ENCODE results near the gene OR5M3.

OR5M3 gene

GRCh38 chr11:56473252-56473651 lies at the start of gene OR5M3:
OR5M3 (minus strand) TSS chr11:56473352; CDS start chr11:56470497, 2,855 bp downstream.
- Mint-ChIP-seq H3K4me3 (no peak within 1 kb of the TSS), H3K27ac (no peak within 1 kb of the TSS), H3K4me1 (ENCODE audit: low read depth) (no peaks in the 10 kb centered on the region), H3K27me3 (no peaks in the 10 kb centered on the region), H3K36me3 (no peaks in the 10 kb centered on the region), H3K9me3 (ENCODE audit: low read depth) (peaks cover 3% of the 10 kb centered on the region)

GRCh38 chr11:56522008-56522407 lies 48.9 kb upstream of the OR5M3 start:
- Mint-ChIP-seq H3K9me3 (ENCODE audit: low read depth) (peaks cover 17% of the 10 kb centered on the region), H3K4me1 (ENCODE audit: low read depth) (no peaks in the 10 kb centered on the region), H3K36me3 (no peaks in the 10 kb centered on the region), H3K27ac (no peak overlapping the region), H3K27me3 (no peaks in the 10 kb centered on the region), H3K4me3 (no peak overlapping the region)

- H3K9me3 Mint-ChIP-seq (ENCODE audit: low read depth) = peaks cover 10% of the 10 kb centered on the region
- no peak overlapping the region for H3K27ac Mint-ChIP-seq
- H3K4me3 Mint-ChIP-seq = no peak overlapping the region
Measured at GRCh38 chr11:56513280-56513679, 40.1 kb upstream of the OR5M3 start.

GRCh38 chr11:56509439-56509838 lies 36.3 kb upstream of the OR5M3 start:
- no peaks in the 10 kb centered on the region for H3K9me3 Mint-ChIP-seq (ENCODE audit: low read depth)
- H3K36me3 Mint-ChIP-seq = no peaks in the 10 kb centered on the region
- H3K4me1 Mint-ChIP-seq (ENCODE audit: low read depth) = no peaks in the 10 kb centered on the region
- H3K4me3 Mint-ChIP-seq = no peak overlapping the region
- no peak overlapping the region for H3K27ac Mint-ChIP-seq
- H3K27me3 Mint-ChIP-seq = no peaks in the 10 kb centered on the region

More at GRCh38 chr11:56513280-56513679, 40.1 kb upstream of the OR5M3 start:
- Mint-ChIP-seq H3K36me3 (no peaks in the 10 kb centered on the region), H3K27me3 (no peaks in the 10 kb centered on the region), H3K4me1 (ENCODE audit: low read depth) (no peaks in the 10 kb centered on the region)

- no peaks in the 10 kb centered on the region for H3K27me3 Mint-ChIP-seq
- H3K36me3 Mint-ChIP-seq = no peaks in the 10 kb centered on the region
- H3K4me3 Mint-ChIP-seq = no peak overlapping the region
- H3K9me3 Mint-ChIP-seq (ENCODE audit: low read depth) = peaks cover 5% of the 10 kb centered on the region
- H3K27ac Mint-ChIP-seq = no peak overlapping the region
- H3K4me1 Mint-ChIP-seq (ENCODE audit: low read depth) = no peaks in the 10 kb centered on the region
Measured at GRCh38 chr11:56497010-56497409, 23.9 kb upstream of the OR5M3 start.

GRCh38 chr11:56495117-56495516 lies 22.0 kb upstream of the OR5M3 start:
- Mint-ChIP-seq H3K4me3 (no peak overlapping the region), H3K27ac (no peak overlapping the region), H3K27me3 (no peaks in the 10 kb centered on the region), H3K36me3 (no peaks in the 10 kb centered on the region), H3K9me3 (ENCODE audit: low read depth) (peaks cover 5% of the 10 kb centered on the region), H3K4me1 (ENCODE audit: low read depth) (no peaks in the 10 kb centered on the region)

GRCh38 chr11:56491270-56491669 lies 18.1 kb upstream of the OR5M3 start, which contains the start of gene OR5M8:
OR5M8 (minus strand) TSS chr11:56491370; CDS start chr11:56491370, 0 bp downstream.
- no peaks in the 10 kb centered on the region for H3K4me1 Mint-ChIP-seq (ENCODE audit: low read depth)
- H3K4me3 Mint-ChIP-seq = no peak within 1 kb of the TSS
- H3K36me3 Mint-ChIP-seq = no peaks in the 10 kb centered on the region
- H3K27me3 Mint-ChIP-seq = no peaks in the 10 kb centered on the region
- no peak within 1 kb of the TSS for H3K27ac Mint-ChIP-seq
- H3K9me3 Mint-ChIP-seq (ENCODE audit: low read depth) = peaks cover 5% of the 10 kb centered on the region

GRCh38 chr11:56486801-56487200 lies 13.6 kb upstream of the OR5M3 start:
- no peaks in the 10 kb centered on the region for H3K27me3 Mint-ChIP-seq
- H3K9me3 Mint-ChIP-seq (ENCODE audit: low read depth) = peaks cover 12% of the 10 kb centered on the region
- H3K4me1 Mint-ChIP-seq (ENCODE audit: low read depth) = no peaks in the 10 kb centered on the region
- H3K4me3 Mint-ChIP-seq = no peak overlapping the region
- no peaks in the 10 kb centered on the region for H3K36me3 Mint-ChIP-seq
- H3K27ac Mint-ChIP-seq = no peak overlapping the region

- Mint-ChIP-seq H3K4me3 (no peak overlapping the region), H3K9me3 (ENCODE audit: low read depth) (peaks cover 3% of the 10 kb centered on the region), H3K27ac (no peak overlapping the region), H3K27me3 (no peaks in the 10 kb centered on the region), H3K36me3 (no peaks in the 10 kb centered on the region), H3K4me1 (ENCODE audit: low read depth) (no peaks in the 10 kb centered on the region)
Measured at GRCh38 chr11:56474729-56475235, 1.6 kb upstream of the OR5M3 start.

GRCh38 chr11:56457076-56457475 lies 16.1 kb downstream of the OR5M3 start:
- Mint-ChIP-seq H3K36me3 (no peaks in the 10 kb centered on the region), H3K9me3 (ENCODE audit: low read depth) (peaks cover 19% of the 10 kb centered on the region), H3K27me3 (no peaks in the 10 kb centered on the region), H3K27ac (no peak overlapping the region), H3K4me1 (ENCODE audit: low read depth) (no peaks in the 10 kb centered on the region), H3K4me3 (no peak overlapping the region)

GRCh38 chr11:56453521-56453920 lies 19.6 kb downstream of the OR5M3 start:
- no peak overlapping the region for H3K4me3 Mint-ChIP-seq
- no peaks in the 10 kb centered on the region for H3K36me3 Mint-ChIP-seq
- no peaks in the 10 kb centered on the region for H3K27me3 Mint-ChIP-seq
- H3K4me1 Mint-ChIP-seq (ENCODE audit: low read depth) = no peaks in the 10 kb centered on the region
- no peak overlapping the region for H3K27ac Mint-ChIP-seq
- peaks cover 23% of the 10 kb centered on the region for H3K9me3 Mint-ChIP-seq (ENCODE audit: low read depth)

Data from activated naive CD8-positive, alpha-beta T cell (primary cell).